NCI-H226 (cell line): ENCODE data around the gene SPTSSA.
A peak's percentile ranks its signal among the peaks of the same experiment; 100 is the strongest.
"Not testable (repeated sequence)": the region's sequence is repeated elsewhere in the genome, so short reads cannot be mapped to it uniquely, and the experiment has no call there.

Experiments
- DNase-seq: peaks from one replicate; pipeline ENCODE4 v3.0.0-alpha.2; 2015

The SPTSSA gene

GRCh38 chr14:34470319-34470718, 8.3 kb upstream of the SPTSSA start:
- DNase-seq: no peak

GRCh38 chr14:34466691-34467090, 4.7 kb upstream of the SPTSSA start:
- DNase-seq: no peak

GRCh38 chr14:34465069-34465859, 3.2 kb upstream of the SPTSSA start:
- no peak for DNase-seq

- DNase-seq: no peak
Observed at GRCh38 chr14:34463598-34463961, 1.5 kb upstream of the SPTSSA start.

- no peak for DNase-seq
Observed at GRCh38 chr14:34461334-34462131, 507 bp downstream of the SPTSSA start.

- DNase-seq: peak; percentile 35
Observed at GRCh38 chr14:34460841-34461240, 1.2 kb downstream of the SPTSSA start.

GRCh38 chr14:34460295-34460694, 1.7 kb downstream of the SPTSSA start:
- DNase-seq: no peak

GRCh38 chr14:34457186-34457585, 4.9 kb downstream of the SPTSSA start:
- no peak for DNase-seq

- no peak for DNase-seq
Observed at GRCh38 chr14:34453226-34453625, 8.8 kb downstream of the SPTSSA start.

- DNase-seq: no peak
Observed at GRCh38 chr14:34452258-34452822, 9.7 kb downstream of the SPTSSA start.

GRCh38 chr14:34450958-34451357, 11.1 kb downstream of the SPTSSA start:
- no peak for DNase-seq

- no peak for DNase-seq
Observed at GRCh38 chr14:34450542-34450915, 11.5 kb downstream of the SPTSSA start.

GRCh38 chr14:34449819-34450541, 12.1 kb downstream of the SPTSSA start:
- no peak for DNase-seq

GRCh38 chr14:34439090-34439489, 22.9 kb downstream of the SPTSSA start:
- DNase-seq: no peak

- DNase-seq: no peak
Observed at GRCh38 chr14:34438438-34438837, 23.6 kb downstream of the SPTSSA start.

GRCh38 chr14:34437729-34438080, 24.3 kb downstream of the SPTSSA start:
- DNase-seq: no peak

GRCh38 chr14:34436960-34437728, 24.9 kb downstream of the SPTSSA start:
- no peak for DNase-seq

GRCh38 chr14:34436118-34436905, 25.7 kb downstream of the SPTSSA start:
- peak; percentile 29 for DNase-seq

- no peak for DNase-seq
Observed at GRCh38 chr14:34433957-34434356, 28.1 kb downstream of the SPTSSA start.

GRCh38 chr14:34428102-34428466, 34.0 kb downstream of the SPTSSA start:
- DNase-seq: not testable (repeated sequence)
